HCT116 (cell line): ENCODE results near the gene TRERF1. TPM values are rescaled to one million over a fixed set of nuclear protein-coding genes. Genes with fewer than 3 reads are reported as not detected.
A peak's percentile ranks its signal among the peaks of the same experiment; 100 is the strongest.

Source experiments
- ATAC-seq: fragments of 200-7000 bp; cut with Tn5 transposase; 2 replicates; pipeline ENCODE4 v1.9.1; 2020; ENCODE audit warnings: mild to moderate bottlenecking, moderate library complexity
- BruUV-seq: library from RNA; stranded (reverse); fragments of 400-500 nt; replicated peaks from 2 replicates; lab custom pipeline; 2021; lab: Mats Ljungman, UMichigan
- CTCF ChIA-PET: fragments of 300-600 bp; sonication (Branson Sonifier 250); formaldehyde crosslinking; loops from one replicate; lab custom pipeline; 2021; ENCODE audit warnings: antibody characterized with exemption; lab: Charles Lee
- POLR2A ChIA-PET: fragments of 300-600, 350-600 bp; sonication (Branson Sonifier 250); formaldehyde crosslinking; loops from one replicate; lab custom pipeline; 2021; ENCODE audit warnings: antibody characterized with exemption; lab: Charles Lee
- RAD21 ChIA-PET, 2 experiments: fragments of 300-600 bp; sonication (Branson Sonifier 250); formaldehyde crosslinking; loops; one replicate each; lab custom pipeline; 2023; ENCODE audit warnings: low total read pairs in 2 of 2; ENCODE audit not compliant: uncharacterized antibody in 2 of 2, unreplicated experiment in 2 of 2, low non-redundant PET in 1 of 2; lab: Charles Lee
- DNase-seq: peaks from one replicate; pipeline ENCODE4 v3.0.0-alpha.2; 2010; ENCODE audit warnings: low read depth, low spot score
- H2AFZ ChIP-seq: fragments of 200-600 bp; shearing (Covaris generic), sonication (generic); 2 replicates; pipeline ENCODE4 v1.6.1; 2017; ENCODE audit warnings: low read depth, mixed run types, mixed read lengths, antibody characterized with exemption, low read length; ENCODE audit not compliant: poor library complexity, severe bottlenecking
- H3K27ac ChIP-seq: 2 replicates; pipeline ENCODE4 v1.5.1; 2012; ENCODE audit warnings: low read depth, low read length
- H3K27me3 ChIP-seq: fragments of 200-600 bp; sonication (generic); 2 replicates; pipeline ENCODE4 v1.6.1; 2016; ENCODE audit warnings: mixed run types, low read length, mixed read lengths; ENCODE audit not compliant: insufficient read depth
- H3K36me3 ChIP-seq, 2 experiments: fragments of 200-500 bp in 1 of 2; fragments of 200-600 bp in 1 of 2; sonication (Bioruptor generic) in 1 of 2; sonication (generic) in 1 of 2; 2 replicates each; pipeline versions ENCODE4 v1.5.1 to v1.6.1; 2014 to 2016; ENCODE audit warnings: low read length in 2 of 2, inconsistent platforms in 1 of 2, mixed read lengths in 1 of 2, mixed run types in 1 of 2; ENCODE audit not compliant: insufficient read depth in 2 of 2, control insufficient read depth in 1 of 2
- H3K4me1 ChIP-seq, 2 experiments: fragments of 200-600 bp in 1 of 2; sonication (generic) in 1 of 2; 2 replicates each; pipeline versions ENCODE4 v1.5.1 to v1.6.1; 2012 to 2017; ENCODE audit warnings: low read length in 2 of 2, inconsistent platforms in 1 of 2, mild to moderate bottlenecking in 1 of 2, mixed read lengths in 1 of 2, mixed run types in 1 of 2, moderate library complexity in 1 of 2; ENCODE audit not compliant: insufficient read depth in 2 of 2, control insufficient read depth in 1 of 2
- H3K4me2 ChIP-seq: fragments of 200-600 bp; sonication (generic); 2 replicates; pipeline ENCODE4 v1.6.1; 2017; ENCODE audit warnings: mixed run types, low read length, mixed read lengths
- H3K4me3 ChIP-seq, 2 experiments: fragments of 200-600 bp in 1 of 2; sonication (generic) in 1 of 2; replicated peaks in 1 of 2; 2 replicates each; pipeline ENCODE4 v1.5.1; 2011 to 2016; ENCODE audit warnings: low read length in 2 of 2, control low read depth in 1 of 2, low read depth in 1 of 2, mild to moderate bottlenecking in 1 of 2, mixed read lengths in 1 of 2, mixed run types in 1 of 2
- H3K79me2 ChIP-seq: fragments of 200-600 bp; sonication (generic); 2 replicates; pipeline ENCODE4 v1.6.1; 2017; ENCODE audit warnings: mild to moderate bottlenecking, mixed run types, low read length, moderate library complexity, mixed read lengths; ENCODE audit not compliant: insufficient read depth
- H3K9ac ChIP-seq: fragments of 200-600 bp; sonication (generic); 2 replicates; pipeline ENCODE4 v1.6.1; 2016; ENCODE audit warnings: low read length, mixed read lengths
- H3K9me2 ChIP-seq: fragments of 200-600 bp; sonication (generic), shearing (Covaris generic); 2 replicates; pipeline ENCODE4 v1.6.1; 2017; ENCODE audit warnings: mixed run types, mild to moderate bottlenecking, moderate library complexity; ENCODE audit not compliant: insufficient read depth
- H3K9me3 ChIP-seq, 2 experiments: fragments of 200-500 bp in 1 of 2; fragments of 200-600 bp in 1 of 2; sonication (Bioruptor generic) in 1 of 2; sonication (generic) in 1 of 2; 2 replicates each; pipeline ENCODE4 v1.6.1; 2014 to 2017; ENCODE audit warnings: low read length in 2 of 2, mixed read lengths in 2 of 2, inconsistent platforms in 1 of 2, low read depth in 1 of 2, mild to moderate bottlenecking in 1 of 2, mixed run types in 1 of 2, moderate library complexity in 1 of 2; ENCODE audit not compliant: control insufficient read depth in 1 of 2, insufficient read depth in 1 of 2
- H4K20me1 ChIP-seq: fragments of 200-600 bp; sonication (generic), shearing (Covaris generic); 2 replicates; pipeline ENCODE4 v1.6.1; 2017; ENCODE audit warnings: mixed run types, mild to moderate bottlenecking, moderate library complexity; ENCODE audit not compliant: insufficient read depth
- CEBPB ChIP-seq: IDR thresholded peaks from 2 replicates; pipeline ENCODE4 v1.6.1; 2012; ENCODE audit warnings: low read depth
- CTCF ChIP-seq, 3 experiments: fragments of 200-600 bp in 1 of 3; sonication (generic) in 1 of 3; IDR thresholded peaks in 2 of 3; conservative IDR thresholded peaks in 1 of 3; 2 replicates each; pipeline ENCODE4 v1.5.1; 2012 to 2017; ENCODE audit warnings: low read depth in 2 of 3, low read length in 2 of 3, antibody characterized with exemption in 1 of 3, borderline replicate concordance in 1 of 3, control low read depth in 1 of 3, mild to moderate bottlenecking in 1 of 3, mixed read lengths in 1 of 3, mixed run types in 1 of 3, moderate library complexity in 1 of 3; ENCODE audit not compliant: insufficient read depth in 1 of 3
- ELF1 ChIP-seq: IDR thresholded peaks from 2 replicates; pipeline ENCODE4 v1.6.1; 2012; ENCODE audit warnings: low read depth, borderline replicate concordance
- EZH2phosphoT487 ChIP-seq: fragments of 200-600 bp; IDR thresholded peaks from 2 replicates; pipeline ENCODE4 v1.6.1; 2018; ENCODE audit warnings: antibody characterized with exemption, borderline replicate concordance
- FOSL1 ChIP-seq: IDR thresholded peaks from 2 replicates; pipeline ENCODE4 v1.6.1; 2012; ENCODE audit warnings: low read depth
- JUND ChIP-seq: IDR thresholded peaks from 2 replicates; pipeline ENCODE4 v1.6.1; 2012
- SP1 ChIP-seq: IDR thresholded peaks from 2 replicates; pipeline ENCODE4 v1.6.1; 2012; ENCODE audit warnings: low read depth
- TCF7L2 ChIP-seq: IDR thresholded peaks from 2 replicates; pipeline ENCODE4 v1.7.0; 2011; ENCODE audit warnings: borderline replicate concordance, inconsistent platforms; ENCODE audit not compliant: insufficient read depth, insufficient read length; ENCODE audit errors: extremely low read depth
- intact Hi-C: fragments of 100-400 bp; cut with micrococcal nuclease; formaldehyde crosslinking; loops from 2 replicates; pipeline ENCODE4 v1.10.0; 2022
- total RNA-seq: library from RNA; stranded (reverse); gene quantifications from one replicate; pipeline ENCODE4 v1.2.1, GENCODE V29; 2021; ENCODE audit not compliant: unreplicated experiment
- TF ChIP-seq, protein P1 (sequence below): IDR thresholded peaks from 2 replicates; pipeline ENCODE4 v1.6.1; 2012

Gene TRERF1
- total RNA-seq, 1 experiment from 2014 or later, result 12.4 TPM

GRCh38 chr6:42403421-42403820 lies 48.3 kb downstream of the TRERF1 start:
- Histone ChIP-seq H3K79me2 (peaks cover 5% of the 10 kb centered on the region; the same call in 1 of the 2 replicates), H3K4me2 (peak overlapping the region; percentile 77), H3K9me3 (no peaks in the 10 kb centered on the region), H3K36me3 (no peaks in the 10 kb centered on the region), H3K27me3 (no peaks in the 10 kb centered on the region), H2AFZ (no peak overlapping the region), H3K4me1 (peaks cover 61 to 69% of the 10 kb centered on the region in 2 experiments), H4K20me1 (no peaks in the 10 kb centered on the region), H3K4me3 (peak overlapping the region; percentile 21 to 43), H3K27ac (peak overlapping the region; percentile 86), H3K9ac (peak overlapping the region; percentile 53), H3K9me2 (no peaks in the 10 kb centered on the region)
- ChIA-PET RAD21 (interaction anchor here in 1 of 2 experiments (0.5 to 0.7 kb wide), 3 partner anchors 49 to 1125 kb away, joined by 3 read pairs; no protein-coding TSS in a partner anchor), POLR2A (interaction anchor here (0.9 to 1.6 kb wide), 2 partner anchors 10 to 187 kb away, joined by 3 to 4 read pairs; no protein-coding TSS in a partner anchor), CTCF (interaction anchor here (1.0 kb wide), 2 partner anchors 12 to 144 kb away, joined by 3 to 4 read pairs; no protein-coding TSS in a partner anchor)
- peak; percentile 20; the same call in 1 of the 2 replicates for ATAC-seq
- TF ChIP-seq SP1, result no peak
- peak in 2 of 3 experiments; percentile 22 to 31; a peak in 3 of 6 replicates for TF ChIP-seq CTCF (IDR thresholded peaks at IDR 0.05 in 2 of 3, conservative IDR thresholded peaks at IDR 0.05 in 1 of 3; ENCODE audit: borderline replicate concordance in 1 of 3, insufficient read depth in 1 of 3, low read depth in 2 of 3, low read length in 2 of 3)
- no TSS peak for BruUV-seq
- intact Hi-C loops, result no loop called here
- no peak for DNase-seq

DNA sequence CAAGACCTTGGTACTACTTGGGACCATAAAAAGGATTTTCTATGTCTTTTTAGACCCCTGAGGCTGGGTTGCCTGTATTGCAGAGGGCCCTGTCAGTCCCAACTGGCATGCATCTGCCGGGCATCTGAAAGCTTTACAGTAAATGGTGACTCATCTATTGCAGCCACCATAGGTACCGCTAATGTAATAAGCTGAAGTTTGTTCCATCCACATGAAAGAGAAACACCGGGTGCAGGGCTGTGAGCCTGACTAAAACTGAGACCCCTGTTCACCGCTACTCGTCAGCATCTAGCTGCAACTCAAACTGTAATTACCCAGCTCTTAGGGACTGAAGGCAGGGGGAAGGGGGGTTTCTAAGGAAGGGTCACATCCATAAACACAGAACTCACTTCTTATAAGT lies 49.5 kb downstream of the TRERF1 start:
- peak overlapping the region; percentile 53; the same call in 1 of the 2 replicates for H3K9ac ChIP-seq
- H3K27me3 ChIP-seq, result no peaks in the 10 kb centered on the region
- H3K4me3 ChIP-seq, result peak overlapping the region in 1 of 2 experiments; percentile 25; a peak in 2 of 4 replicates
- CTCF ChIA-PET, result interaction anchor here (1.8 kb wide), 1 partner anchor 145 kb away, joined by 7 read pairs; no protein-coding TSS in a partner anchor
- no peaks in the 10 kb centered on the region for H3K36me3 ChIP-seq
- intact Hi-C loops, result no loop called here
- DNase-seq (peak; percentile 58), ATAC-seq (peak; percentile 52)
- H3K9me3 ChIP-seq, result no peaks in the 10 kb centered on the region
- peaks cover 54 to 61% of the 10 kb centered on the region in 2 experiments for H3K4me1 ChIP-seq
- peak overlapping the region; percentile 77 for H3K4me2 ChIP-seq
- RAD21 ChIA-PET, result interaction anchor here in 1 of 2 experiments (1.0 kb wide), 1 partner anchor 146 kb away, joined by 3 read pairs; no protein-coding TSS in a partner anchor
- peaks cover 5% of the 10 kb centered on the region for H3K79me2 ChIP-seq
- H2AFZ ChIP-seq, result no peak overlapping the region
- H3K9me2 ChIP-seq, result no peaks in the 10 kb centered on the region
- H3K27ac ChIP-seq, result peak overlapping the region; percentile 86
- TF ChIP-seq, protein P1, sequence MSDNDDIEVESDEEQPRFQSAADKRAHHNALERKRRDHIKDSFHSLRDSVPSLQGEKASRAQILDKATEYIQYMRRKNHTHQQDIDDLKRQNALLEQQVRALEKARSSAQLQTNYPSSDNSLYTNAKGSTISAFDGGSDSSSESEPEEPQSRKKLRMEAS, result peak; percentile 26; the same call in 1 of the 2 replicates
- TF ChIP-seq ELF1 (no peak), JUND (peak; percentile 80), TCF7L2 (peak; percentile 87), SP1 (peak; percentile 57), FOSL1 (peak; percentile 71), CEBPB (peak; percentile 62; the same call in 1 of the 2 replicates), EZH2phosphoT487 (no peak)
- no TSS peak for BruUV-seq
- H4K20me1 ChIP-seq, result no peaks in the 10 kb centered on the region
- POLR2A ChIA-PET, result no interaction called here
